ENCODE measurements around the gene SLC38A6. TPM values are rescaled to one million over a fixed set of nuclear protein-coding genes. Genes with fewer than 3 reads are reported as not detected.

The SLC38A6 gene
- total RNA-seq, 2 experiments from 2014 or later = 15.8 to 16.8 TPM

GRCh38 chr14:61003571-61003970 lies 22.5 kb downstream of the SLC38A6 start:
- TF ChIP-seq, protein P1, sequence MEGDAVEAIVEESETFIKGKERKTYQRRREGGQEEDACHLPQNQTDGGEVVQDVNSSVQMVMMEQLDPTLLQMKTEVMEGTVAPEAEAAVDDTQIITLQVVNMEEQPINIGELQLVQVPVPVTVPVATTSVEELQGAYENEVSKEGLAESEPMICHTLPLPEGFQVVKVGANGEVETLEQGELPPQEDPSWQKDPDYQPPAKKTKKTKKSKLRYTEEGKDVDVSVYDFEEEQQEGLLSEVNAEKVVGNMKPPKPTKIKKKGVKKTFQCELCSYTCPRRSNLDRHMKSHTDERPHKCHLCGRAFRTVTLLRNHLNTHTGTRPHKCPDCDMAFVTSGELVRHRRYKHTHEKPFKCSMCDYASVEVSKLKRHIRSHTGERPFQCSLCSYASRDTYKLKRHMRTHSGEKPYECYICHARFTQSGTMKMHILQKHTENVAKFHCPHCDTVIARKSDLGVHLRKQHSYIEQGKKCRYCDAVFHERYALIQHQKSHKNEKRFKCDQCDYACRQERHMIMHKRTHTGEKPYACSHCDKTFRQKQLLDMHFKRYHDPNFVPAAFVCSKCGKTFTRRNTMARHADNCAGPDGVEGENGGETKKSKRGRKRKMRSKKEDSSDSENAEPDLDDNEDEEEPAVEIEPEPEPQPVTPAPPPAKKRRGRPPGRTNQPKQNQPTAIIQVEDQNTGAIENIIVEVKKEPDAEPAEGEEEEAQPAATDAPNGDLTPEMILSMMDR (conservative IDR thresholded peaks at IDR 0.05; ENCODE audit: low read length) = no peak
- no peaks in the 10 kb centered on the region for H4K20me1 ChIP-seq (ENCODE audit: insufficient read depth, low read length)
- DNase-seq (ENCODE audit: low spot score) = no peak
- ChIA-PET CTCF (ENCODE audit: unreplicated experiment) (no interaction called here), POLR2A (interaction anchor here (0.6 to 1.2 kb wide), 3 partner anchors 19 to 367 kb away, joined by 3 to 5 read pairs (median 4); no protein-coding TSS in a partner anchor)
- H3K9me3 ChIP-seq (ENCODE audit: low read length) = no peaks in the 10 kb centered on the region
- intact Hi-C loops (cut with micrococcal nuclease; ENCODE audit: unreplicated experiment) = no loop called here
- H3K27ac ChIP-seq (ENCODE audit: low read depth, low read length, poor library complexity, severe bottlenecking) = no peak overlapping the region
- H3K4me2 ChIP-seq (ENCODE audit: low read length) = no peak overlapping the region
- H3K36me3 ChIP-seq (ENCODE audit: insufficient read depth, low read length) = 0 out of 2 replicates have a peak, but pooled peaks cover 5% of the 10 kb centered on the region
- H3K79me2 ChIP-seq (ENCODE audit: insufficient read depth, low read depth, low read length) = no peaks in the 10 kb centered on the region
- BruUV-seq (replicated peaks) = no TSS peak
- H3K4me3 ChIP-seq (ENCODE audit: low read depth, low read length, poor library complexity, severe bottlenecking) = no peak overlapping the region
- no peaks in the 10 kb centered on the region for H3K4me1 ChIP-seq (ENCODE audit: insufficient read depth, low read length, poor library complexity, severe bottlenecking)
- no peaks in the 10 kb centered on the region for H3K9me2 ChIP-seq (ENCODE audit: insufficient read depth, low read length)
- H2AFZ ChIP-seq (ENCODE audit: low read length) = no peak overlapping the region

DNA sequence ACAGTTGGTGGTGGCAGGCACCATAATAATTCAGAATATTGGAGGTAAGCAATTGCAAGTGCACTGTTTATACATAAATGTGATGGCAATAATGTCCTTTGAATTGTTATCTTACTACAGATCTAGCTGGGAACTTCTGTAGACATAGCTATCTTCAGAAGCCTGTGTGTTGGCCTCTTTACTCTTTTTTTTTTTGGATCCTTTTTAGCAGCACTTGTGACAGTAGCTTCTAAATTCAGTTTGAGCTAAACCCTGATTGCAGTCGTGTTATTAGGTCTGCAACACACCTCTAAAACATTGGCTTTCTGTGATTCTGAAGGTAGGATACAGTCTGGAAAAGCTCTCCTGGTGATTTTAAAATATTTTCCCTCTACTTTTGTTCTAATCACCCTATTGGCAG lies 38.5 kb downstream of the SLC38A6 start:
- BruUV-seq (replicated peaks) = no TSS peak
- no peak for DNase-seq (ENCODE audit: low spot score)
- POLR2A ChIA-PET = interaction anchor here (0.9 to 1.0 kb wide), 2 partner anchors 11 to 17 kb away, joined by 3 to 5 read pairs; no protein-coding TSS in a partner anchor
- no peak overlapping the region for H3K4me3 ChIP-seq (ENCODE audit: low read depth, low read length, poor library complexity, severe bottlenecking)
- H3K4me2 ChIP-seq (ENCODE audit: low read length) = no peak overlapping the region
- no peaks in the 10 kb centered on the region for H4K20me1 ChIP-seq (ENCODE audit: insufficient read depth, low read length)
- no peaks in the 10 kb centered on the region for H3K9me2 ChIP-seq (ENCODE audit: insufficient read depth, low read length)
- H3K79me2 ChIP-seq (ENCODE audit: insufficient read depth, low read depth, low read length) = no peaks in the 10 kb centered on the region
- H3K36me3 ChIP-seq (ENCODE audit: insufficient read depth, low read length) = no peaks in the 10 kb centered on the region
- TF ChIP-seq, protein P1 (conservative IDR thresholded peaks at IDR 0.05; ENCODE audit: low read length) = no peak
- no peak for TF ChIP-seq EZH2phosphoT487 (IDR thresholded peaks at IDR 0.05; ENCODE audit: borderline replicate concordance, low read depth, low read length)
- H3K27ac ChIP-seq (ENCODE audit: low read depth, low read length, poor library complexity, severe bottlenecking) = no peak overlapping the region
- intact Hi-C loops (cut with micrococcal nuclease; ENCODE audit: unreplicated experiment) = no loop called here
- H2AFZ ChIP-seq (ENCODE audit: low read length) = no peak overlapping the region
- no peaks in the 10 kb centered on the region for H3K9me3 ChIP-seq (ENCODE audit: low read length)
- no peaks in the 10 kb centered on the region for H3K4me1 ChIP-seq (ENCODE audit: insufficient read depth, low read length, poor library complexity, severe bottlenecking)
- CTCF ChIA-PET (ENCODE audit: unreplicated experiment) = interaction anchor here (0.6 kb wide), 1 partner anchor 642 kb away, joined by 4 read pairs; no protein-coding TSS in a partner anchor
